ENCODE data around the gene CCDC17.
"Not testable (repeated sequence)": the region's sequence is repeated elsewhere in the genome, so short reads cannot be mapped to it uniquely, and the experiment has no call there.

Gene CCDC17

DNA sequence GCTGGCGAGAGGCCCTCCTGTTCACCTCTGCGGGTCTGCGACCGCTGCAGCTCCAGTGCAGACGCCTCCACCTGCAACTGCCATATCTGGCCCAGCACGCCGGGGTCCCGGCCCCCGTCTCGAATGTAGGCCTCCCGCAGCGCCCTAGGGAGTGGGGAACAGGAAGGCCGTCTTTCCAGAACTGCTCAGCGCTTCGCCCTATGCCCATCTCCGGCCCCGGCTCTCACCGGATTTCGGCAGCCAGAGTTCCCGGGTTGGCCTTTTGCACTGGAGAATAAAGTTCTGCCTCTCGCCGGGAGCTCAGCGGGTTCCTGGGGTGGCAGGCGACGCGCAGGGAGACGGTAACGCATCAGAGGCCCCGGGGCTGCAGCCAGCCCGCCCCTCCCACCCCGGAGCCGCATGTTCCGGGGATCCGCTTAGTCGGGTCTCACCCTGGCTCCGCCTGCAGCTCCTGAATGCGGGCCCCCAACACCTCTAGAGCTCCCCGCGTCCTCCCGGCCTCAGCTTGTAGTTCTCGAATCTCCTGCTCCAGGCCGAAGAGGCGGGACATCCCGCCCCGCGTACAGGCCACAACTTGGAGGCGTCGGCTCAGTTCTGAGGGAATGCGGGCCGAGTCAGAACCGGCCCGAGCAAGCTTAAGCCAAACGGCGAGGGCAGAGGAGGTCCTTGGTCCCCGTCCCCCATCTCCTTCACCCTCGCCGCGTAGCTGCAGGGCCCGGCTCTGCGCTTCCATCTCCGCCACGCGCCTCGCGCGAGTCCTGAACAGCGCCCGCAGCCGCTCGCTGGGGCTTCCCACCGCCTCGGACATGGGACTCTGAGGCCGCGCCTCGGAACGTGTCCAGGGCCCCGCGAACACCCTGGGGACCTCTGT lies 1.1 kb downstream of the CCDC17 start:
- FAIRE-seq (no peak), DNase-seq (ENCODE audit: insufficient read length, low spot score) (no peak)

DNA sequence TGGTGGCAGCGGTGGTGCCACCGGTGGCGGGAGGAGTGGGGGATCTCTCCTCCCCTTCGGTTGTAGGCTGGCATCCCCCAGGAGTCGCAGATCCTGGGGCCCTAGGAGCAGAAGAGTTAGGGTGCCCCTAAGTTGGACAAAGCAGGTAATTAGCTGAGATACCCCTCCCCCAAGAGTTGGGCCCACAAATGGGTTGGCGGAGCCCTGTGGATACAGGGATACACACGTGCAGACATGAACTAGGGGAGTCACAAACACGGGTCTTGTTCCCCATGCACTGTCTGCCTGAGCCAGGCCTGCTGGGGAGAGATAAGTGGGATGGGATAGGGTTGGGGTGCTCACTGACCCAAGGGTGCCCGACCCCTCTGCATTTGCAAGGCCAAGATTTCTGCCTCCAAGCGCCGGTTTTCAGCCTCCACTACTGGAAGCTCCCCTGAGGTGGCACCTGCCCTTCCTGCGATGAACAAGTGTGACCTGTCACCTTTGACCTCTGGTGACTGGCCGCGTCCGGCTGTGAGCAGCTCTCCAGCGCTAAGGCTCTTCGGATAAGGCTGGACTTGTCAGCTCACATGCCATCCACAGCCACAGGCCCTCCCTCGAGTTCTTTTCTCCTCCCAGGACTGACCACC lies 1.8 kb downstream of the CCDC17 start:
- FAIRE-seq (no peak), DNase-seq (ENCODE audit: insufficient read length, low spot score) (no peak)

DNA sequence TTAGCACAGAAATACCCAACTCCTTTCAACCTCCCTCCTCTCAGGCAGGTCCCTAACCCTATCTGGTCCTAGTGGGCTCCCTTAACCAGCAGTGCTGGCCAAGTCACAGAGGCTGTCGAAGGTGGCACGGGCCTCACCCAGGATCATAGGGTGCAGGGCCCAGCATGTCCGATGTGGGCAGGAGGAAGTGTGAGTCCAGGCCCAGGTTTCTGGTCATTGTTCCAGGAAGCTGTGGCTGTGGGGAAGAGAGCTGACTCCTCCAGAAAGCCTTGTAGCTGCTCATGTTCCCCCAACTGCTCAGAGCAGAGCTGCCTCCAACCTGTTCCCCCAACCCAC lies 2.4 kb downstream of the CCDC17 start:
- DNase-seq (ENCODE audit: insufficient read length, low spot score) = no peak
- no peak for FAIRE-seq

DNA sequence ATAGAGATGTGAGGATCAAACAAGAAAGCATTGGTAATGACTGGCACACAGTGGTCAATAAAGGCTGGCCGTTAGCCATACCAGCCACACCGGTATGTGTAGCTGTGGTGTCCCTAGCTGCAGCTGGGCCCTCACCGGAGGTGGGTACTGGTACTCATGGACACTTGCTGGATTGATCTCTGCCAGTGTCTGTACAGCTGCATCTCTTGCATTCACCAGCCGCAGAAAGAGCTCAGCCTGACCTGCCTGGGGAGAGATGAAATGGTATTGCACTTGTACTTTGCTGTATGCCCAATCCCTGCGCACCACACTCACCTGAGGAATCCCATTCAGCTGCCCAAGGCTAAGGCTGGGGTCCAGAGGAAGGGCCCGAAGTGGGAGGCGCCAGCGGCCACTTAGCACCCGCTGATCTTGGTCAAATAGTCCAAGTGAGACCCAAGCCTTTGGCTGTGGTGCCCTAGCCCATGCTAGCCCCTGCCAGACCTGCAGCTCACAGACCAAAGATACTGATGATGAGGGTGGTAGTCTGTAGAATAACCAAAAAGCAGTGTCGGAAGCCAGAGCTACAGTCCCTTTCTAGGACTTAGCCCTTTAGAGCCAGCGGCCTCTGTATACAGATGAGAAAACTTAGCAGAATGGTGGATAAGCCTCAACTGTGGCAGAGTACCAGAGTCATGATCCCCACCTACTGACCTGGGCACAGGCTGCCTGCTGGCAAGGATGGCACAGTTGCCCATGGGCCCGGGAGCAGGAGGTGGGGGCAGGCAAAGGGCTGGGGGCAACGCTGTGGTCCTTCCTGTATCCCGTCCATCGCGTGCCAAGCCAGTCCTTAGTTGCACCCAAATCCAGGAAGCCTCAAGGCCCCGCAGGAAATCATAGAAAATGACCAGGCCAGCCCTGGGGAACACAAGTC lies 3.0 kb downstream of the CCDC17 start:
- DNase-seq (ENCODE audit: insufficient read length, low spot score) = no peak
- no peak for FAIRE-seq

DNA sequence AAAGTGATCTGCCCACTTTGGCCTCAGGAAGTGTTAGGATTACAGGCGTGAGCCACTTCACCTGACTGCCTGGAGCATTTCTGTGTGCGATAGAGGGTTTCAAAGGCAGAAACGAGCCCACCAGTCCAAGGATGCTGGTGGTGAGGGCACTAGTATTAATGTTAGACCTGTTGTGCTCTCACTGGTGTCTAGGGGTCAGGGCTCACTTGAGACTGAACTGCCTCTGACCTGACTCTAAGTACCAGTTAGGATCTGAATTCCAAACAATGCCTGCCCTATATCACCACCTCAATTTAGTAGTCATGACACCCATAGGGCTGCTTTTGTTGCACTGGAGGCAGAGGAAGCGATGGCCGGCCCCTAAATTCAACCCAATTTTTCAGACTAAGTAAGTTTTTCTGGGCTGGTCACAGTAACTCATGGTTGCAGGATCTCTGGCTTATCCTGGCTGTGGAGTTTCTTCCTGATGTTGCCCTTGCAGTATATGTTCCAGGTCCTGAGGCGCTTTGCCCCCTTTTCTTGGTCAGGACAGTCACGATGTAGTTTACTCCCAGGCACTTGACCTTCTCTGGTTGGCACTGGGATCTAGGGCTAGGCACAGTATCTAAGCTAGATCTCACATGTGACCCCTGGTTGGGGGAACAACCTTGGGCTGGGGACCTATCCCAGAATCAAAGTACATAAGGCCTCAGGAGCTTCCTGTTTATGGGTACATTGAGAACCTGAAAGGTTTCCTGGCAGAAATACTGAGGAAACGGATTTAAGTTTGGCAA lies 4.5 kb downstream of the CCDC17 start:
- no peak for DNase-seq (ENCODE audit: insufficient read length, low spot score)
- FAIRE-seq = no peak

DNA sequence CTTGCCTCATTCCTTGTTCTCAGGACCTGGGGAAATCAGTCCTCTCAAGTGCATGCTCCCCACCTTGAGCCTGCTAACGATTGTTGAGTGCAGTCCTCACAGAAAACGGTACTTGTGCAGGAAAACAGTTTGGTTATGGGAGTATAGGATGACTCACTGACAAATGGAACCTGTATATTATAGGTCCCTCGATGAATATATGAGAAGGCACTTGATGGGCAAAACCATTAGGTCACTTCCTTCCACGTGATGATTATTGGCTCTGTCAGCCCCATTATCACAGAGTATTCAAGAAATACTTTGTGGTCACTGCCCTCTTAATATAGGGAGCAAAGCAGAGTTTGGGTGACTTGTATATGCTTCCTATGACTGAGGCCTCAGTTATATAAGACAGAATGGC lies 6.2 kb downstream of the CCDC17 start:
- FAIRE-seq (no peak), DNase-seq (ENCODE audit: insufficient read length, low spot score) (no peak)

DNA sequence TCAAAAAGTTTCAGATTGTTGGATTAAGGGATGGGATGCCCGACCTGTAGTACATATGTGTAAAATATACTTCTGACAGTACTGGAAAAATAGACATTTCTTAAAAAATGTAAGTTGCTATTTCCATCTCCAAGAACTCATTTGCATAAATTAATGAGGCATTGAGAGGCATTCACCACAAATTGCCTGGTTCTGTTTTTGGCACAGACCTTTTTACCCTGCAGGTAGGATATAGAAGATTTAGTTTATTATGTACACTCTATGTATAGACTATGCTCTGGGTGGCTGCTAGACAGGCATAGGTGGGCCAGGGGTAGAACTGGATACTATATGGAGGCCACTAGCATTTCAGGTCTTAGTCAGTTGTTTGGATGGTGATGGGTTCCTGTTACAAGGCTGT lies 8.0 kb downstream of the CCDC17 start:
- FAIRE-seq (no peak), DNase-seq (ENCODE audit: insufficient read length, low spot score) (no peak)

DNA sequence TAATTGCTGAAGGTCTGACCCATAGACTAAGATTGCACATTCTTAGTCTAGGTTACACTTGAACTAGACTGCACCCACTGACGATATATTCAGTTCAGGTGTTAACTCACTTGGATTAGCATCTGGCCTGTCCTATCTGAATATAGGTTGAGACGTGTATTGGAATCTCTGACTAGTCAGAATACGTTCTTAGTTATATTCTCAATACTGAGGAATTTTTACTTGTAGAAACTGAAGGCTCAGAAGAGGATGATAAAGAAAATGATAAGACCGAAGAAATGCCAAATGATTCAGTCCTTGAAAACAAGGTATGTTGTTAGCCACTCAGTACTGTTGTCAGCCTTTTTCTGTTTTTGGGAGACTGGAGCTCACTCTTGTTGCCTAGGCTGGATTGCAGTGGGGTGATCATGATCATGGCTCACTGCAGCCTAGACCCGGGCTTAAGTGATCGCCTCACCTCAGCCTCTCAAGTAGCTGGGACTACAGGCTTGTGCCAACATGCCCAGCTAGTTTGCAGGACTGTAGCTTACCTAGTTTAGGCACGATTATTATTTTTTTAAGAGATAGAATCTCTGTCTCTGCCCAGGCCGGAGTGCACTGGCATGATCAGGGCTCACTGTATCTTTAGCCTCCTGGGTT lies 10.8 kb downstream of the CCDC17 start:
- DNase-seq (ENCODE audit: insufficient read length, low spot score) (no peak), FAIRE-seq (no peak)

DNA sequence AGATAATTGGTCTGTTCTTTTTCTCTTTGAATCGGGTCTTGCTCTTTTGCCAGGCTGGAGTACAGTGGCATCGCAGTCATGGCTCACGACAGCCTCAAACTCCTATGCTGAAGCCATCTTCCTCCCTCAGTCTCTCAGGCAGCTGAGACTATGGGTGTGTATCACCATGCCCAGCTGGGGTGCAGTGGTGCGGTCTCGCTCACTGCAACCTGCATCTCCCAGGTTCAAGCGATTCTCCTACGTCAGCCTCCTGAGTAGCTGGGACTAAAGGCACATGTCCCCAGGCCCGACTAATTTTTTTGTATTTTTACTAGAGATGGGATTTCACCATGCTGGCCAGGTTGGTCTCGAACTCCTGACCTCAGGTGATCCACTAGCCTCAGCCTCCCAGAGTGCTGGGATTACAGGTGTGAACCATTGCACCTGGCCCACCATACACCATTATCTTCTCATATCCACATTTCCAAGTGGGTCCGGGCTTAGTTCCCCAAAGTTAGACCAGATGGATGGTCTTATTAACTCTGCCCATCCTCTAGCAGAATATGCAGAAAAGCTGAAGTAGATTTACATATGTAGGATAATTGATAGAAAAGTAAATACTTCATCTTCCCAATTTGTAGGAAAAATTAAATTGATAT lies 13.1 kb downstream of the CCDC17 start:
- DNase-seq (ENCODE audit: insufficient read length, low spot score) (no peak), FAIRE-seq (no peak)

DNA sequence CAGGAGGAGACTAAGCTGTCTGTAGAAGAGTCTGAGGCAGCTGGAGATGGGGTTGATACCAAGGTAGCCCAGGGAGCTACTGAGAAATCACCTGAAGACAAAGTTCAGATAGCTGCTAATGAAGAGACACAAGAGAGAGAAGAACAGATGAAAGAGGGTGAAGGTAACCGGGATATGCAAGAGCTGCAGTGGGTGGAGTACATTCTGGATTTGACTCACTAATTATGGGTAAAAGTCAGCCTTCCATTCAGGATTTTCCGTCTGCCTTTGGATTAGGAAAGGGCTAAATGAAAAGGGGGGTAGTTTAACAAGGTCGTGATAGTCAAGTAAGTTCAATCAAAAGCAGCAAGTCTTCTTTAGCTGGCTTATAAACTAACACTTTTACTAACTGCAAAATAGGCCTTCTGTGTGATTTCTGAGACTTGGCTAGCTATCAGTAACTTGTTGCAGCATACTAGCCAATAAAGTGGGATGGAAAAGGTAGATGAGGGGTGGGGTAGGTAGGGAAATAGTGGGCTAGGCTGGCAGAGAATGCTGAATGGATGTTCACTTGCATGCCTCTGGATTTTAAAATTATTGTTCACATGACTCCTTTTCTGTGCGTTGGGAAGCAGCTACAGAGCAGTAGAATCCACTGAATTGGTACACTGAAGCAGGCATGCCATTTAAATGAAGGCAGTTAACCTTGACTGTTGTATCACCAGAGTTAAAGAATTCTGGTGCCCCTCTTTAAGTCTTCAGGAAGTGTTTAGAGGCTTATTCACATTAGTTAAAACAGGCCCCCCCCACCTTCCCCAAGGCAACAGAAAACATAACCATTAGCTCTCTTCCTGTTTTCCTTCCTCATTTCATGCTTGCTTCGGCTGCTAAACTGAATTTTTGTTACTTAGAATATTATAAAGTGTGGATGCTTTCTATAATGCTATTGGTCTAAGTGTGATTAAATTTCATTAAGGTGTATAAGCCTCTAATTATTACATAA lies 15.4 kb downstream of the CCDC17 start:
- no peak for DNase-seq (ENCODE audit: insufficient read length, low spot score)
- no peak for FAIRE-seq

DNA sequence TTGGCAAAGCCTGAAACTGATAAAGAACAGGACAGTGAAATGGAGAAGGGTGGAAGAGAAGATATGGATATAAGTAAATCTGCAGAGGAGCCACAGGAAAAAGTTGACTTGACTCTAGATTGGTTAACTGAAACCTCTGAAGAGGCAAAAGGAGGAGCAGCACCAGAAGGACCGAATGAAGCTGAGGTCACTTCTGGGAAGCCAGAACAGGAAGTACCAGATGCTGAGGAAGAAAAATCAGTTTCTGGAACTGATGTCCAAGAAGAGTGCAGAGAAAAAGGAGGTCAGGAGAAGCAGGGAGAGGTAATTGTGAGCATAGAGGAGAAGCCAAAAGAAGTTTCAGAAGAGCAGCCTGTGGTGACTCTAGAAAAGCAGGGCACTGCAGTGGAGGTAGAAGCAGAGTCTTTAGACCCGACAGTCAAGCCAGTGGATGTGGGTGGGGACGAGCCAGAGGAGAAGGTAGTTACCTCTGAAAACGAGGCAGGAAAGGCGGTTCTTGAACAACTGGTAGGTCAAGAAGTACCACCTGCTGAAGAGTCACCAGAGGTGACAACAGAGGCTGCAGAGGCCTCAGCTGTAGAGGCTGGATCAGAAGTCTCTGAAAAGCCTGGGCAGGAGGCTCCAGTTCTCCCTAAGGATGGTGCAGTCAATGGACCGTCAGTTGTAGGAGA lies 16.3 kb downstream of the CCDC17 start:
- FAIRE-seq (no peak), DNase-seq (ENCODE audit: insufficient read length, low spot score) (no peak)

DNA sequence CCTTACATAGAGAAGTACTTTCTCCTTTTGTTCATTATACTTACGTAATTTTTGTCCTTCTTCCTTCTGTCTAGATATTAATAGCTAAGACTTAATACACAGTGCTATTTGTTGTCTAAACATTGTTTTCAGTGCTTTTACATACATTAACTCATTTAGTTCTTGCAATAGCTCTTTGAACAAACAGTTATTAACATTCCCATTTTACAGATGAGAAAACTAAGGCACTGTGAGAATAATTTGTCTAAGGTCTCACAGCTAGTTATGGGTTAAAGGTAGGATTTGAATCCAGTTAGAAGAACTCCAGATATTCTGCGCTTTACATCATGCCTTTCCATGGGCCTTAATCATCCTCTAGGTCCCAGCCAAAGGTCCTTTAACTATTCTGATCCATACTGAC lies 19.6 kb downstream of the CCDC17 start:
- no peak for FAIRE-seq
- no peak for DNase-seq (ENCODE audit: insufficient read length, low spot score)

DNA sequence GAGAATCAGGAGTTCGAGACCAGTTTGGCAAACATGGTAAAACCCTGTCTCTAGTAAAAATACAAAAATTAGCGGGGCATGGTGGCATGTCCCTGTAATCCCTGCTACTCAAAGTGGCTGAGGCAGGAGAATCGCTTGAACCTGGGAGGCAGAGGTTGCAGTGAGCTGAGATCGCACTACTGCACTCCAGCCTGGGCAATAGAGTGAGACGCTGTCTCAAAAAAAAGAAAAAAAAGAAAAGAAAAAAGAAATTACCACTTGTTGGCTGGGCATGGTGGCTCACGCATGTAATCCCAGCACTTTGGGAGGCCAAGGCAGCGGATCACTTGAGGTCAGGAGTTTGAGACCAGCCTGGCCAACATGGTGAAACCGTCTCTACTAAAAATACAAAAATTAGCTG lies 27.1 kb downstream of the CCDC17 start:
- DNase-seq (ENCODE audit: insufficient read length, low spot score); FAIRE-seq: not testable (repeated sequence)

DNA sequence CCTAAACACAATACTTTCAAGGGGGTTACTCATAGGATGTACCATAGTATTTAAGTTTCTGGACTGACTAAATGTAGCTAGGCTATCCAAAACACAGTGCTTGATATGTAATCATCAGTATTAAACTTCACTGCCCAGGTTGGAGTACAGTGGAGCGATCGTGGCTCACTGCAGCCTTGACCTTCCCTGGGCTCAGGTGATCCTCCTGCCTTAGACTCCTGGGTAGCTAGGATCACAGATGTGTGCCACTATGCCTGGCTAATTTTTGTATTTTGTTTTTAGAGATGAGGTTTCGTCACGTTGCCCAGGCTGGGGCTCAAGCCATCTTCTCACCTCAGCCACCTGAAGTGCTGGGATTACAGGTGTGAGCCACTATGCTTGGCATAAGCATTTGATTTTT lies 29.4 kb downstream of the CCDC17 start:
- DNase-seq (ENCODE audit: insufficient read length, low spot score) (no peak), FAIRE-seq (no peak)

DNA sequence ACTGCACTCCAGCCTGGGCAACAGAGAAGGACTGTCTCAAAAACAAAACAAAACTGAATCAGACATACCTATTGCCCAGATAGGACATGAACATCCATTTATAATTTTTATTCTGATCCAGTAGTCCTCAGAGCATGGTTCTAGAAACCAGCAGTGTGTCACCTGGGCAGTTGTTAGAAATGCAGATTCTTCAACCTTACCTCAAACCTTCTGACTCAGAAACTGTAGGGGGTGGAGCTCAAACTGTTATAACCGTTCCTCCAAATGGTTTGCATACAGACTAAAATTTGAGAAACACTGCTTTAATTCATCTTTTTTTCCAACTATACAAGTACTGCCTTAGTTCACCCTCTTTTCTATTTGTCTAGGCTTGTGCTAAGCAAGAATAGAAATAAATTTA lies 34.0 kb downstream of the CCDC17 start:
- DNase-seq (ENCODE audit: insufficient read length, low spot score) (no peak), FAIRE-seq (no peak)

DNA sequence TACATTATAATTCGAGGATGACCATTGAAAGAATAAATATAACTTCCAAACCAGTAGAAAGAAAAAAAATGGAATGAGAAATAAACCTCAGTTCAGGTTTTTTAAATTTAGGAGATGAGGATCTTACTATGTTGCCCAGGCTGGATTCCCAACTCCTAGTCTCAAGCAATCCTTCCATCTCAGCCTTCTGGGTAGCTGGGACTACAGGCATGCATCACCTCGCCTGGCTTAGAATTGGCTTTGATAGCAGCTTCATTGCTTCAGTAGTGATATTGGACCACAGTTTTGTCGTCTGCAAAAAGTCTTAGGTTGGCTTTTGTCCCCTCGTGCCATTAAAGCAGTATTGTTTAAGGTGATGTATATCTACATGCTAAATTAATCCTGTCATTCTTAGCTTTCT lies 37.1 kb downstream of the CCDC17 start:
- FAIRE-seq (no peak), DNase-seq (ENCODE audit: insufficient read length, low spot score) (no peak)

DNA sequence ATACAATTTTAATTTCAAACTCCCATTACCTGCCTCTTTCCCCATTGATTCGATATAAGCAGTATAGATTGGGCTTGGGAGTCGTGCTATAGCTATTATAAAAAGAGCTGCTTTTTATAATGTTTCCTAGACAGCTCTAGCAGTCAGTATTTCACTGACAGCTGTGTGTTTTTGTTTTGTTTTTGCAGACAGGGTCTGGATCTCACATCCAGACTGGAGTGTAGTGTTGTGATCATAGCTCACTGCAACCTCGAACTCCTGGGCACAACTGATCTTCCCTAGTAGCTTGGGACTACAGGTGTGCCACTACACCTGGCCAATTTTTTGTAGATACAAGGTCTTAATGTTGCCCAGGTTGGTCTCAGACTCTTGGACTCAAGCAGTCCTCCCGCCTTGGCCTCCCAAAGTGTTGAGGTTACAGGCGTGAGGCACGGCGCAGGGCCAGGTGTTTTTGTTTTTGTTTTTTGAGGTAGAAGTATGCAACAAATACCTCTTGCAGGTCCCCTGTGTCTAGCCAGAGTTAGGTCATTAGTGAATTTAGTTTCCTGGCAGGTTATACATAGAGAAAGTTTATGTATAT lies 38.3 kb downstream of the CCDC17 start:
- FAIRE-seq (no peak), DNase-seq (ENCODE audit: insufficient read length, low spot score) (no peak)

DNA sequence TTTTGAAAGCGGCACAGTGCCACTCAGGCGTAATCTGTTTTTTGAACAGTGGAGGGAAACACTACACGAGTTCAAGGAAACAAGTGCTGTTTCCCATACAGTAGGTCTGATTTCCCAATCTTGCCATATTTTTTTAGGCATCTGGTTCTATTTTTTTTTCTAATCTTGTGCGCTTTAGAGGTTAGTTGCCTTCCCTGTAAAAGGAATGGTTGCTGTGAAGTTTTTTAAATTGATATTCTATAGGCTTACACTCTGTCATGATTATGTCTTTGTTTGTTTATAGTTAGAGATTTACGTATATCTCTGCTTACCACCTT lies 38.8 kb downstream of the CCDC17 start:
- DNase-seq (ENCODE audit: insufficient read length, low spot score) = no peak
- peak; percentile 51 for FAIRE-seq
